ENCODE results near the gene GPR162. TPM values are rescaled to one million over a fixed set of nuclear protein-coding genes. Genes with fewer than 3 reads are reported as not detected.

GPR162 gene
- total RNA-seq (1 to 10 TPM; 2.1 to 7.1 (median 4.0) TPM), polyA plus RNA-seq (10 to 100 TPM in 2 of 3 donors, 1 to 10 TPM in 1; 5.0 to 14.7 (median 10.3) TPM)
- long read RNA-seq, donor 1: 0 reads
- long read RNA-seq, donor 2, partial matches to known transcripts: 0 of 1 reads
- long read RNA-seq, donor 2, other reads (novel, unspliced or antisense): 0 of 1 reads

- Histone ChIP-seq H3K27ac (peak within 1 kb of the TSS in 5 of 8 donors; percentile 25 to 69 (median 55)), H3K9me3 (no peaks in the 10 kb centered on the region), H3K36me3 (peaks cover 0 to 27% (median 3%) of the 10 kb centered on the region in 6 donors), H3K4me3 (peak within 1 kb of the TSS in 5 of 8 donors; percentile 4 to 63 (median 31)), H3K27me3 (replicated peaks in 1 of 7) (peaks cover 0 to 75% (median 32%) of the 10 kb centered on the region in 7 donors), H3K4me1 (peaks cover 0 to 42% (median 26%) of the 10 kb centered on the region in 6 donors)
- DNase-seq: no peak
- WGBS, 5 donors: 3 to 8% (median 4%) methylated on average over 18 to 28 of the region's 28 CpGs
- TF ChIP-seq CTCF (IDR thresholded peaks at IDR 0.05 in 8 of 11, conservative IDR thresholded peaks at IDR 0.05 in 3 of 11): no peak
- TF ChIP-seq POLR2A (IDR thresholded peaks at IDR 0.05): no peak
- no peak for TF ChIP-seq POLR2AphosphoS5 (IDR thresholded peaks at IDR 0.05)
- intact Hi-C loops (cut with DNase I; ENCODE audit: low total_unique reads): loop anchor here (10.0 kb wide), 1 partner anchor 67 kb away; the partner anchor contains the start of gene MLF2
Observed at GRCh38 chr12:6821591-6822425, at the start of gene GPR162. TSS of gene GPR162 (plus strand) at chr12:6821821. CDS start at chr12:6823899, 2,078 bp downstream.

- Histone ChIP-seq H3K4me3 (peak within 1 kb of the TSS in 6 of 8 donors; percentile 4 to 63 (median 30)), H3K27ac (peak within 1 kb of the TSS in 4 of 8 donors; percentile 65 to 84 (median 79)), H3K27me3 (replicated peaks in 1 of 7) (peaks cover 0 to 87% (median 20%) of the 10 kb centered on the region in 7 donors), H3K36me3 (peaks cover 0 to 25% (median 0%) of the 10 kb centered on the region in 6 donors), H3K4me1 (peaks cover 0 to 88% (median 48%) of the 10 kb centered on the region in 6 donors), H3K9me3 (no peaks in the 10 kb centered on the region)
- intact Hi-C loops (cut with DNase I; ENCODE audit: low total_unique reads): no loop called here
- 21 to 32% (median 29%) methylated on average over 8 to 15 of the region's 15 CpGs for WGBS, 5 donors
- DNase-seq: no peak
- TF ChIP-seq POLR2A (IDR thresholded peaks at IDR 0.05): no peak
- peak in 2 of 3 donors; percentile 21 to 38 for TF ChIP-seq POLR2AphosphoS5 (IDR thresholded peaks at IDR 0.05)
Observed at GRCh38 chr12:6772331-6772695, 49.3 kb upstream of the GPR162 start, which contains the start of gene LAG3. TSS of gene LAG3 (plus strand) at chr12:6772520. CDS start at chr12:6772853, 333 bp downstream.

- Histone ChIP-seq H3K4me3 (peak overlapping the region in 6 of 8 donors; percentile 4 to 63 (median 30)), H3K36me3 (peaks cover 0 to 26% (median 0%) of the 10 kb centered on the region in 6 donors), H3K4me1 (peaks cover 0 to 87% (median 44%) of the 10 kb centered on the region in 6 donors), H3K9me3 (no peaks in the 10 kb centered on the region), H3K27ac (peak overlapping the region in 4 of 8 donors; percentile 65 to 84 (median 79)), H3K27me3 (replicated peaks in 1 of 7) (peaks cover 0 to 87% (median 20%) of the 10 kb centered on the region in 7 donors)
- intact Hi-C loops (cut with DNase I; ENCODE audit: low total_unique reads): no loop called here
- no peak for TF ChIP-seq POLR2A (IDR thresholded peaks at IDR 0.05)
- no peak for TF ChIP-seq CTCF (IDR thresholded peaks at IDR 0.05 in 8 of 11, conservative IDR thresholded peaks at IDR 0.05 in 3 of 11)
- WGBS, 5 donors: 60 to 81% (median 69%) methylated on average over 20 to 21 of the region's 21 CpGs
- no peak for DNase-seq
Observed at GRCh38 chr12:6772726-6773589, 48.7 kb upstream of the GPR162 start.
